Measurements from ENCODE around the gene MR1. TPM values are rescaled to one million over a fixed set of nuclear protein-coding genes. Genes with fewer than 3 reads are reported as not detected.

The MR1 gene
- total and polyA plus RNA-seq, 9 of the 15 experiments (the other 6 are each of a cell fraction or from before 2014, with no cell fraction given) = 9.7 to 21.7 (median 15.6) TPM

DNA sequence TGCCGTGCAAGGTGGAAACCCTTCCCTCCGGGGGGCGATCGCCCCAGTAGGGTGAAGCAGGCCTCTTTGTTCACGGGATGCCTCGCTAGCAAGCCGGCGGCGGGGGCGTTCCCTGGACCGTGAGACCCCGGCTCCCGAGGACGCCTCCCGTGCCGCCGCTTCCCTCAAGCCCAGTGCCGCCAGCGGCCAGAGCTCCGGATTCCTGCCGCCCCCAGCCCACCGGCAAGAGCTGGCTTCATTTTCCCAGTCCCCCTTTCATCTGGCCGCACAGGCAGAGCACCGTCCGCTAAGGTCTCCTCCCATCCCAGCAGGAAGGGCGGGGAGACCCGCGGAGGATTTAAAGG, 71.0 kb downstream of the MR1 start (continued):
- TF ChIP-seq, protein P1, sequence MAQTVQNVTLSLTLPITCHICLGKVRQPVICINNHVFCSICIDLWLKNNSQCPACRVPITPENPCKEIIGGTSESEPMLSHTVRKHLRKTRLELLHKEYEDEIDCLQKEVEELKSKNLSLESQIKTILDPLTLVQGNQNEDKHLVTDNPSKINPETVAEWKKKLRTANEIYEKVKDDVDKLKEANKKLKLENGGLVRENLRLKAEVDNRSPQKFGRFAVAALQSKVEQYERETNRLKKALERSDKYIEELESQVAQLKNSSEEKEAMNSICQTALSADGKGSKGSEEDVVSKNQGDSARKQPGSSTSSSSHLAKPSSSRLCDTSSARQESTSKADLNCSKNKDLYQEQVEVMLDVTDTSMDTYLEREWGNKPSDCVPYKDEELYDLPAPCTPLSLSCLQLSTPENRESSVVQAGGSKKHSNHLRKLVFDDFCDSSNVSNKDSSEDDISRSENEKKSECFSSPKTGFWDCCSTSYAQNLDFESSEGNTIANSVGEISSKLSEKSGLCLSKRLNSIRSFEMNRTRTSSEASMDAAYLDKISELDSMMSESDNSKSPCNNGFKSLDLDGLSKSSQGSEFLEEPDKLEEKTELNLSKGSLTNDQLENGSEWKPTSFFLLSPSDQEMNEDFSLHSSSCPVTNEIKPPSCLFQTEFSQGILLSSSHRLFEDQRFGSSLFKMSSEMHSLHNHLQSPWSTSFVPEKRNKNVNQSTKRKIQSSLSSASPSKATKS (CRISPR knock-in tag; IDR thresholded peaks at IDR 0.05) = no peak
- TF ChIP-seq, protein P2, sequence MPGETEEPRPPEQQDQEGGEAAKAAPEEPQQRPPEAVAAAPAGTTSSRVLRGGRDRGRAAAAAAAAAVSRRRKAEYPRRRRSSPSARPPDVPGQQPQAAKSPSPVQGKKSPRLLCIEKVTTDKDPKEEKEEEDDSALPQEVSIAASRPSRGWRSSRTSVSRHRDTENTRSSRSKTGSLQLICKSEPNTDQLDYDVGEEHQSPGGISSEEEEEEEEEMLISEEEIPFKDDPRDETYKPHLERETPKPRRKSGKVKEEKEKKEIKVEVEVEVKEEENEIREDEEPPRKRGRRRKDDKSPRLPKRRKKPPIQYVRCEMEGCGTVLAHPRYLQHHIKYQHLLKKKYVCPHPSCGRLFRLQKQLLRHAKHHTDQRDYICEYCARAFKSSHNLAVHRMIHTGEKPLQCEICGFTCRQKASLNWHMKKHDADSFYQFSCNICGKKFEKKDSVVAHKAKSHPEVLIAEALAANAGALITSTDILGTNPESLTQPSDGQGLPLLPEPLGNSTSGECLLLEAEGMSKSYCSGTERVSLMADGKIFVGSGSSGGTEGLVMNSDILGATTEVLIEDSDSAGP (CRISPR knock-in tag; IDR thresholded peaks at IDR 0.05) = peak; percentile 74; the same call in 1 of the 2 replicates
- TF ChIP-seq ZFP30 (CRISPR knock-in tag; IDR thresholded peaks at IDR 0.05; ENCODE audit: borderline replicate concordance) (no peak), ZNF830 (CRISPR knock-in tag; IDR thresholded peaks at IDR 0.05) (no peak), ARID1B (IDR thresholded peaks at IDR 0.05) (no peak), SREBF2 (CRISPR knock-in tag; IDR thresholded peaks at IDR 0.05) (0 out of 2 replicates have a peak, but pooled peaks have one; percentile 78), U2AF1 (optimal IDR thresholded peaks at IDR 0.05; ENCODE audit: low read depth, low read length) (no peak), ZNF696 (CRISPR knock-in tag; conservative IDR thresholded peaks at IDR 0.05) (no peak), LARP7 (IDR thresholded peaks at IDR 0.05) (no peak), SOX6 (IDR thresholded peaks at IDR 0.05) (no peak), TAF9B (IDR thresholded peaks at IDR 0.05; ENCODE audit: partially characterized antibody) (no peak)
- TF ChIP-seq, protein P3, sequence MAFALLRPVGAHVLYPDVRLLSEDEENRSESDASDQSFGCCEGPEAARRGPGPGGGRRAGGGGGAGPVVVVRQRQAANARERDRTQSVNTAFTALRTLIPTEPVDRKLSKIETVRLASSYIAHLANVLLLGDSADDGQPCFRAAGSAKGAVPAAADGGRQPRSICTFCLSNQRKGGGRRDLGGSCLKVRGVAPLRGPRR (CRISPR knock-in tag; IDR thresholded peaks at IDR 0.05) = 0 out of 2 replicates have a peak, but pooled peaks have one; percentile 14
- TF ChIP-seq, protein P4, sequence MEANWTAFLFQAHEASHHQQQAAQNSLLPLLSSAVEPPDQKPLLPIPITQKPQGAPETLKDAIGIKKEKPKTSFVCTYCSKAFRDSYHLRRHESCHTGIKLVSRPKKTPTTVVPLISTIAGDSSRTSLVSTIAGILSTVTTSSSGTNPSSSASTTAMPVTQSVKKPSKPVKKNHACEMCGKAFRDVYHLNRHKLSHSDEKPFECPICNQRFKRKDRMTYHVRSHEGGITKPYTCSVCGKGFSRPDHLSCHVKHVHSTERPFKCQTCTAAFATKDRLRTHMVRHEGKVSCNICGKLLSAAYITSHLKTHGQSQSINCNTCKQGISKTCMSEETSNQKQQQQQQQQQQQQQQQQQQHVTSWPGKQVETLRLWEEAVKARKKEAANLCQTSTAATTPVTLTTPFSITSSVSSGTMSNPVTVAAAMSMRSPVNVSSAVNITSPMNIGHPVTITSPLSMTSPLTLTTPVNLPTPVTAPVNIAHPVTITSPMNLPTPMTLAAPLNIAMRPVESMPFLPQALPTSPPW (CRISPR knock-in tag; IDR thresholded peaks at IDR 0.05) = no peak
- TF ChIP-seq, protein P5, sequence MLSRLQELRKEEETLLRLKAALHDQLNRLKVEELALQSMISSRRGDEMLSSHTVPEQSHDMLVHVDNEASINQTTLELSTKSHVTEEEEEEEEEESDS (CRISPR knock-in tag; IDR thresholded peaks at IDR 0.05) = no peak
- TF ChIP-seq, protein P6, sequence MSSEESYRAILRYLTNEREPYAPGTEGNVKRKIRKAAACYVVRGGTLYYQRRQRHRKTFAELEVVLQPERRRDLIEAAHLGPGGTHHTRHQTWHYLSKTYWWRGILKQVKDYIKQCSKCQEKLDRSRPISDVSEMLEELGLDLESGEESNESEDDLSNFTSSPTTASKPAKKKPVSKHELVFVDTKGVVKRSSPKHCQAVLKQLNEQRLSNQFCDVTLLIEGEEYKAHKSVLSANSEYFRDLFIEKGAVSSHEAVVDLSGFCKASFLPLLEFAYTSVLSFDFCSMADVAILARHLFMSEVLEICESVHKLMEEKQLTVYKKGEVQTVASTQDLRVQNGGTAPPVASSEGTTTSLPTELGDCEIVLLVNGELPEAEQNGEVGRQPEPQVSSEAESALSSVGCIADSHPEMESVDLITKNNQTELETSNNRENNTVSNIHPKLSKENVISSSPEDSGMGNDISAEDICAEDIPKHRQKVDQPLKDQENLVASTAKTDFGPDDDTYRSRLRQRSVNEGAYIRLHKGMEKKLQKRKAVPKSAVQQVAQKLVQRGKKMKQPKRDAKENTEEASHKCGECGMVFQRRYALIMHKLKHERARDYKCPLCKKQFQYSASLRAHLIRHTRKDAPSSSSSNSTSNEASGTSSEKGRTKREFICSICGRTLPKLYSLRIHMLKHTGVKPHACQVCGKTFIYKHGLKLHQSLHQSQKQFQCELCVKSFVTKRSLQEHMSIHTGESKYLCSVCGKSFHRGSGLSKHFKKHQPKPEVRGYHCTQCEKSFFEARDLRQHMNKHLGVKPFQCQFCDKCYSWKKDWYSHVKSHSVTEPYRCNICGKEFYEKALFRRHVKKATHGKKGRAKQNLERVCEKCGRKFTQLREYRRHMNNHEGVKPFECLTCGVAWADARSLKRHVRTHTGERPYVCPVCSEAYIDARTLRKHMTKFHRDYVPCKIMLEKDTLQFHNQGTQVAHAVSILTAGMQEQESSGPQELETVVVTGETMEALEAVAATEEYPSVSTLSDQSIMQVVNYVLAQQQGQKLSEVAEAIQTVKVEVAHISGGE (CRISPR knock-in tag; IDR thresholded peaks at IDR 0.05) = peak in 2 of 3 experiments; percentile 31 to 64; a peak in 3 of 6 replicates
- TF ChIP-seq, protein P7, sequence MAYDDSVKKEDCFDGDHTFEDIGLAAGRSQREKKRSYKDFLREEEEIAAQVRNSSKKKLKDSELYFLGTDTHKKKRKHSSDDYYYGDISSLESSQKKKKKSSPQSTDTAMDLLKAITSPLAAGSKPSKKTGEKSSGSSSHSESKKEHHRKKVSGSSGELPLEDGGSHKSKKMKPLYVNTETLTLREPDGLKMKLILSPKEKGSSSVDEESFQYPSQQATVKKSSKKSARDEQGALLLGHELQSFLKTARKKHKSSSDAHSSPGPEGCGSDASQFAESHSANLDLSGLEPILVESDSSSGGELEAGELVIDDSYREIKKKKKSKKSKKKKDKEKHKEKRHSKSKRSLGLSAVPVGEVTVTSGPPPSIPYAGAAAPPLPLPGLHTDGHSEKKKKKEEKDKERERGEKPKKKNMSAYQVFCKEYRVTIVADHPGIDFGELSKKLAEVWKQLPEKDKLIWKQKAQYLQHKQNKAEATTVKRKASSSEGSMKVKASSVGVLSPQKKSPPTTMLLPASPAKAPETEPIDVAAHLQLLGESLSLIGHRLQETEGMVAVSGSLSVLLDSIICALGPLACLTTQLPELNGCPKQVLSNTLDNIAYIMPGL (CRISPR knock-in tag; IDR thresholded peaks at IDR 0.05) = no peak
